HepG2 (cell line): ENCODE results near the gene CLUH. TPM values are rescaled to one million over a fixed set of nuclear protein-coding genes. Genes with fewer than 3 reads are reported as not detected.
A peak's percentile ranks its signal among the peaks of the same experiment; 100 is the strongest.

Source experiments
- DMAP1 ChIP-seq: IDR thresholded peaks from 2 replicates; pipeline ENCODE4 v1.6.1; 2016
- FOXM1 ChIP-seq: sonication (generic); formaldehyde crosslinking; IDR thresholded peaks from 2 replicates; pipeline ENCODE4 v1.5.0; 2020; ENCODE audit warnings: missing genetic modification reagents
- HOXA3 ChIP-seq: sonication (generic); formaldehyde crosslinking; IDR thresholded peaks from 2 replicates; pipeline ENCODE4 v1.5.0; 2020; ENCODE audit warnings: missing genetic modification reagents
- JARID2 ChIP-seq: sonication (generic); formaldehyde crosslinking; IDR thresholded peaks from 2 replicates; pipeline ENCODE4 v1.8.1; 2023; ENCODE audit warnings: missing genetic modification reagents, inconsistent platforms; ENCODE audit not compliant: insufficient replicate concordance
- MED13 ChIP-seq: sonication (generic); formaldehyde crosslinking; IDR thresholded peaks from 2 replicates; pipeline ENCODE4 v1.5.0; 2020; ENCODE audit warnings: missing genetic modification reagents
- NFKBIZ ChIP-seq: IDR thresholded peaks from 2 replicates; pipeline ENCODE4 v1.6.1; 2018; ENCODE audit warnings: missing genetic modification reagents, missing compliant biosample characterization
- NR0B2 ChIP-seq: sonication (generic); formaldehyde crosslinking; IDR thresholded peaks from 2 replicates; pipeline ENCODE4 v1.4.0; 2020; ENCODE audit warnings: mild to moderate bottlenecking, missing genetic modification reagents
- NR2C2 ChIP-seq: sonication (generic); formaldehyde crosslinking; IDR thresholded peaks from 2 replicates; pipeline ENCODE4 v1.4.0; 2020; ENCODE audit warnings: missing genetic modification reagents, mild to moderate bottlenecking, moderate library complexity, borderline replicate concordance
- PHB2 ChIP-seq: fragments of 450-650 bp; IDR thresholded peaks from 2 replicates; pipeline ENCODE4 v1.6.1; 2018; ENCODE audit not compliant: partially characterized antibody
- PHF20 ChIP-seq: sonication (generic); formaldehyde crosslinking; IDR thresholded peaks from 2 replicates; pipeline ENCODE4 v1.5.0; 2020; ENCODE audit warnings: mild to moderate bottlenecking, missing genetic modification reagents
- PPARG ChIP-seq: conservative IDR thresholded peaks from 2 replicates; pipeline ENCODE4 v1.6.1; 2016; ENCODE audit warnings: missing biosample characterization, missing genetic modification reagents
- SKI ChIP-seq: fragments of 450-650 bp; IDR thresholded peaks from one replicate; pipeline ENCODE4 v1.6.1; 2018; ENCODE audit warnings: mild to moderate bottlenecking; ENCODE audit not compliant: partially characterized antibody
- STAG1 ChIP-seq: sonication (generic); formaldehyde crosslinking; IDR thresholded peaks from 2 replicates; pipeline ENCODE4 v1.4.0; 2020; ENCODE audit warnings: missing genetic modification reagents
- TERF1 ChIP-seq: sonication (generic); formaldehyde crosslinking; IDR thresholded peaks from 2 replicates; pipeline ENCODE4 v1.8.0; 2022; ENCODE audit warnings: mild to moderate bottlenecking, missing genetic modification reagents, moderate library complexity
- TRIM24 ChIP-seq: sonication (generic); formaldehyde crosslinking; IDR thresholded peaks from 2 replicates; pipeline ENCODE4 v1.8.0; 2022; ENCODE audit warnings: mild to moderate bottlenecking, missing genetic modification reagents
- ZBTB1 ChIP-seq: sonication (generic); formaldehyde crosslinking; IDR thresholded peaks from 2 replicates; pipeline ENCODE4 v1.4.0; 2020; ENCODE audit warnings: missing genetic modification reagents, borderline replicate concordance
- ZMYM3 ChIP-seq: sonication (generic); formaldehyde crosslinking; IDR thresholded peaks from 2 replicates; pipeline ENCODE4 v1.5.1; 2020; ENCODE audit warnings: mild to moderate bottlenecking, missing genetic modification reagents
- ZNF138 ChIP-seq: sonication (generic); formaldehyde crosslinking; IDR thresholded peaks from 2 replicates; pipeline ENCODE4 v1.5.0; 2020; ENCODE audit warnings: mild to moderate bottlenecking, low read depth, missing genetic modification reagents
- ZNF180 ChIP-seq: sonication (generic); formaldehyde crosslinking; IDR thresholded peaks from 2 replicates; pipeline ENCODE4 v1.4.0; 2020; ENCODE audit warnings: low read depth, missing genetic modification reagents, borderline replicate concordance
- ZNF609 ChIP-seq: sonication (generic); formaldehyde crosslinking; IDR thresholded peaks from 2 replicates; pipeline ENCODE4 v1.4.0; 2020; ENCODE audit warnings: mild to moderate bottlenecking, missing genetic modification reagents, borderline replicate concordance
- ZNF616 ChIP-seq: sonication (generic); formaldehyde crosslinking; IDR thresholded peaks from 2 replicates; pipeline ENCODE4 v1.5.0; 2020; ENCODE audit warnings: low read depth, mild to moderate bottlenecking, missing genetic modification reagents
- ZSCAN9 ChIP-seq: IDR thresholded peaks from 2 replicates; pipeline ENCODE4 v1.6.1; 2016; ENCODE audit warnings: borderline replicate concordance
- ZXDC ChIP-seq: sonication (generic); formaldehyde crosslinking; IDR thresholded peaks from 2 replicates; pipeline ENCODE4 v1.5.0; 2020; ENCODE audit warnings: mild to moderate bottlenecking, missing genetic modification reagents
- polyA plus RNA-seq, 8 experiments: library from polyadenylated mRNA; depleted of rRNA in 3 of 8; stranded (reverse) in 7 of 8; unstranded in 1 of 8; fragments of >200 nt; fragmentation: Illumina TruSeq in 4 of 8; extraction: Trizol in 4 of 8; gene quantifications; 2 replicates each; pipeline versions ENCODE4 v1.2.1 to v1.2.3, GENCODE V29; 2011 to 2016; ENCODE audit warnings: low read depth in 4 of 8, missing spikeins in 1 of 8, mixed read lengths in 1 of 8; ENCODE audit not compliant: insufficient read depth in 1 of 8
- total RNA-seq, 5 experiments: library from RNA; depleted of rRNA; stranded (reverse); fragments of >200 nt; fragmentation: Illumina TruSeq; extraction: Trizol; gene quantifications; 2 replicates each; pipeline ENCODE4 v1.2.3, GENCODE V29; 2016; ENCODE audit warnings: low read depth in 1 of 5

The CLUH gene
- total and polyA plus RNA-seq, 2 of the 13 experiments (the other 11 are each of a cell fraction or from before 2014, with no cell fraction given): 30.9 to 60.5 TPM

- TF ChIP-seq NR2C2 (CRISPR knock-in tag): 0 out of 2 replicates have a peak, but pooled peaks have one; percentile 27
- TF ChIP-seq ZNF180 (CRISPR knock-in tag): no peak
- no peak for TF ChIP-seq SKI
- peak; percentile 42; the same call in 1 of the 2 replicates for TF ChIP-seq ZMYM3
- peak; percentile 88 for TF ChIP-seq HOXA3
- TF ChIP-seq PHF20 (CRISPR knock-in tag): peak; percentile 65
- TF ChIP-seq FOXM1: peak; percentile 76; the same call in 1 of the 2 replicates
- TF ChIP-seq ZNF609 (CRISPR knock-in tag): no peak
- TF ChIP-seq TRIM24 (CRISPR knock-in tag): no peak
- peak; percentile 99 for TF ChIP-seq ZSCAN9
- TF ChIP-seq PPARG (CRISPR knock-in tag): peak; percentile 77
- TF ChIP-seq ZBTB1: peak; percentile 88; the same call in 1 of the 2 replicates
- peak; percentile 99 for TF ChIP-seq ZNF138 (CRISPR knock-in tag)
- TF ChIP-seq NFKBIZ: peak; percentile 95
- no peak for TF ChIP-seq PHB2
- peak; percentile 96 for TF ChIP-seq MED13 (CRISPR knock-in tag)
- TF ChIP-seq NR0B2 (CRISPR knock-in tag): peak; percentile 98
- peak; percentile 84; the same call in 1 of the 2 replicates for TF ChIP-seq TERF1 (CRISPR knock-in tag)
- peak; percentile 92; the same call in 1 of the 2 replicates for TF ChIP-seq ZXDC (CRISPR knock-in tag)
- TF ChIP-seq JARID2 (CRISPR knock-in tag): peak; percentile 87
- TF ChIP-seq STAG1 (CRISPR knock-in tag): peak; percentile 42
- TF ChIP-seq ZNF616 (CRISPR knock-in tag): peak; percentile 94
- TF ChIP-seq DMAP1: no peak
Measured at GRCh38 chr17:2749784-2750181, 38.2 kb upstream of the CLUH start (continued).
